Activated gamma-delta T cell treated with Interleukin-2 at 50 U/mL for 16 hours (primary cell): Measurements from ENCODE around the gene INF2.

ENCODE experiments used
- DNase-seq: peaks from one replicate; pipeline ENCODE4 v3.0.0-alpha.2; 2020

Gene INF2

DNA sequence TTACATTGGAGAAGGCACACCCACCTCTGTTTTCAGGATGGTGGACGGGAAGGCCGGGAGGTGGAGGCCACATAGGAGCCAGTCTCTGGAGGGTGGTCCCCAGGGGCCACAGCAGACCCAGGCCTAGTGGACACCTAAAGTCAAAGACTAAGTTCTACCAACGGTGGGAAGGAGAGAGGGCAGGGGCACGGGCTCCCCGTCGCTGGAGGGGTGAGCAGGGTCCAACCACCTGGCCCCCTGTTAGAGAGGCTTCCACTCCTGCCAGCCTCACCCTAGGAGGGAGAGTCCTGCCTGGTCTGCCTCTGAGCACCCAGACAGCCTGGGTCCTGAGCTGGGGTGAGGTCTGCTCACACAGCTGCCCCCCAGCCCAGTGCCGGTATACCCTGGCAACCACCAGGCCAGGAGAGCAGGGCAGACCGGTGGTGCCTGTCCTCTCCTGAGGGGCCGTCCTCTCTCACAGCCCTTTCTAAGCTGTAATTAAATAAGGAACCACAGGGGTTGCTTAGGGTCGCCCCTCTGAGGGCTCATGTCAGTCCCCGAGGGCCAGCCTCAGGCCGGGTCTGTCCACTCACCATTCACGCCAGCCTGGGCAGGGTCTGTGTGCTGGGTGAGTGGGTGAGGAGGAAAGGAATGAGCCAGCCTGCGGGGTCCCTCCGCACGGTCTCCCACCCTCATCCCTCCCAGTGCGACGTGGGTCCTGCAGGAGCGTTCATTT, 2.3 kb downstream of the INF2 start:
- no peak for DNase-seq

DNA sequence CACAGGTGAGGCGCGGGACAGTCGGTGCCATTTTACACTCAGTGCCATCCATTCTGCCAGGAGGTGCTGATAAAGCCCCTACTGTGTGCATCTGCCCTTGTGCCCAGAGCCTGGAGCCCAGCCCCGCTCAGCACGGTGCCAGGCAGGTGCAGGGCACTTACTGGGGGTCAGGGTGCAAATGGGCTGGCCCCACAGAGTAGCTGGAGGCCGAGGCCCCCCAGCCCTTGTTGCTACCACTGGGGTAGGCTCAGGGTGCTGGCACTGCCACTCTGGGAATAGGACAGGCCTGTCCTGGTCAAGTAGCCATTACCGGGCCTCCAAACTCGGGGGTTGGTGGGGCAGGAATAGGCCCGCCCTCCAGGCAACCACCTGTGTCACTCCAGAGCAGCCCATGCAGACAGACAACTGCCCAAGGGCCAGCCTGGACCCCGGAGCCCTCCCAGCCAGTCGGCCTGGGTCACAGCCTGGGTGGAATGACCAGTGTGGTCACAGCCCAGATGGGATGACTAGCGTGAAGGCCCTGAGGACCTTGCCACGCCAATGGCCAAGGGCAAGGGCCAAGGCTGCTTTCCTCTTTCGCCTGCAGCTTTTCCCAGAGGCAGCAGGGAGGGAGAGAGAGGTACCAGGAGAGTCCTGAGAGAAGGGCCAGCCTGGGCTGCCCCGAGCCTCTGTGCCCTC, 3.0 kb downstream of the INF2 start:
- no peak for DNase-seq

DNA sequence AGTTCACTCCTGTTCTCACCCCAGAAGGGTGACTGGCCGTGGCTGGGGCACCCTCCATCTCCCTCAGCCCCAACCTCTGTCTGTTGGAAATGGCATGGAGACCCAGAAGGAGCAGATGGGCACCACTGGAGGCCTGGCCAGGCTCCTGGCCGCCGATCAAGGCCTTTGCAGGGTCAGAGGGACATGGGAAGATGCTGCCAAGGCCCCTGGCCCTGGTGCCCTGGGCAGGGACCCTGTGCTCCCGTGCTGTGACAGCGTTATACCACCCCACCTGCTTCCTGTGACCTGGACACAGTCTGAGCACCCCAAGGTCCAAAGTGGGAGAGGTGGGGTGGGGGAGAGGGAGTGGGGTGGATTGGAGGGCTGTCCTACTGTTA, 3.5 kb downstream of the INF2 start:
- DNase-seq: no peak

DNA sequence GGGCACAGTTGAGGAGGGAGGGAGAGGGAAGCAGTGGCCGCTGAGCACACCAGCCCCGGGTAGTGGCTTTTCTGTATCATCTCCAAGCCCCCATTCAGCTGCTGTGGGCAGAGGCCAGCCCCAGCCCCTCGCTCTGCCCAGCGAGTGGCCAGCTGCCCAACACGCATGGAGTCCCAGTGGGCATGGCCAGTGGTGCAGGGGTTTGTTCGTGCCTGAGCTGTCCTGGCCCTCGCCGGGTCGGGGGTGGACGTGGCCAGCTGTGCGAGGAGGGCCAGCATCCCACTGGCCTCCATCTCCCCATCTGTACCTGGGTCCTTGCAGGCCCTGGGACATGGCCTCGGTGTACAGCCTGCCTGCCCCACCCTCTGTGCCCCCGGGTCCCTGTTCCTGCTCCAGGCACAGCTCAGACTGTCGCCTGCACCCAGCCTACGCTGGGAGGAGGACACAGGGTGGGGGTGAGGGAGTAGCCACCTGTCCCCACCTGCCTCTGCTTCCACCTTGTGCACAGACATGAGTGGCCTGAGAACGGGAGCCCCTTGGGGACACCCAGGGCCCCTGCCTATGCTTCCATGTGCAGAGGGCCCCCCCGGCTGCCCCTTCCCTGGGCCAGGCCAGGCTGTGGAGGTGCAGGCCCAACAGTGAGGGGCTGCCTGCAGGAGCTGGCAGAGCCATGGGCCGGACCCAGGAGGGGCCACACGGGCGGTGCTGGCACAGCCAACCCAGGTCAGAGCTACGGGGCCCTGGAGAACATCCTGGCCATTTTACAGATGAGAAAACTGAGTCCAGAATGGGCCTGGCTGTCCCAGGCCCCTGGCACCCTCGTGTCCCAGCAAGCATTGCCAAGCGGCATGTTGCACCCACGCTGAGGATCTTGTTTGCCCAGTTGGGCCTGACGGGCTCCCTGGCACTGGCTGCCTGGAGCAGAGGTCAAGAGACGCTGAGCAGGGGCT, 4.3 kb downstream of the INF2 start:
- DNase-seq: no peak

DNA sequence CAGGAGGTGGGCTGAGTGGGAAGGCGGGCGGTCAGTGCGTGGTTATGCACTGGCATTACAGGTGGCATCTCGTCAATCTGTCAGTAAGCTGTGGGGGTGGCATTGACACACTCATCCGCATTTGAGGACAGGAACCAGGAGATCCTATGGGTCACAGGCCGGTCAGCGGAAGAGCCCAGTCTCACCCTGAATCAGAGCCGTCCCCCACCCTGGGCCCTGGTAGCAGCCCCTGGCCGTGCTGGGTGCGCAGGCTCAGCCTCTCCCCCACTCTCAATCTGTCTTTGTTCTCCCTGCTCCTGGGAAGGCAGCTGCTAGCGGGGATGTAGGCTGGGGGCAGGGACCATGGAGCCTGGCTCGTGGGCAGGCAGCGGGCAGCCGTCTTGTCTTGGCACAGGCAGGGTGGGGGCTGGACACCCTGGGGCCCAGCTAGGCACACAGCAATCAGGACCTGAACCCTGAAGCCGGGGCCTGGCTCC, 5.1 kb downstream of the INF2 start:
- no peak for DNase-seq

DNA sequence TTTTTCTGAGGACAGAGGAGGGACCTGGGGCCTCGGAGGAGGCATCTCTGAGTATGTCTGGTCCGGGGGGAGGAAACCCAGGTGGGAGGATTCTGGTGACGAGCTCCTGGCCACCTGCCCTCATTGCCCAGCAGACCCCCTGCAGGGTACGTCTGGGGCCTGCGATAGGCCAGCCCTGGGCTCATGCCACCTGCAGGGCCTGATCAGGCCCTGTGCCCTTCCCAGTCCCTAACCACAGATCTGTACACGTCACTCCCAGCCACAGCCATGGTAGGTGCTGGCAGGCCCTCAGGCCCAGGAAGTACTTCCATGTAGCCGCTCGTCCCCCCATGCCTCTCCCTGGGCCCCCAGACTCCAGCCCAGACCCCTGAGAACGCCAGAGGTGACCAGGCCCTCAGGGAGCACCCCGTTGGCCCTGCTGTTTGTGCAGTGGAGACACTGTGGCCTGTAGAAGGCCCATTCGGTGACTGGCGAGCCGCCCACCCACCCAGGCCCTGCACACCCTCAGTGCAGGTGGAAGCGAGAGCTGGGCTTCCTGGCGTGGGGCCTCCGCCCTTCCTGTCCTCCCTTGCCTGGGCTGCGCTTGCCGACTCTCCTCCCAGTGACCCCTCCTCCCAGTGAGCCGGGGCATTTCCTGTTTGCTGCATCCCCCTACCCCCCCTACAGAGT, 5.7 kb downstream of the INF2 start:
- DNase-seq: peak; percentile 66

DNA sequence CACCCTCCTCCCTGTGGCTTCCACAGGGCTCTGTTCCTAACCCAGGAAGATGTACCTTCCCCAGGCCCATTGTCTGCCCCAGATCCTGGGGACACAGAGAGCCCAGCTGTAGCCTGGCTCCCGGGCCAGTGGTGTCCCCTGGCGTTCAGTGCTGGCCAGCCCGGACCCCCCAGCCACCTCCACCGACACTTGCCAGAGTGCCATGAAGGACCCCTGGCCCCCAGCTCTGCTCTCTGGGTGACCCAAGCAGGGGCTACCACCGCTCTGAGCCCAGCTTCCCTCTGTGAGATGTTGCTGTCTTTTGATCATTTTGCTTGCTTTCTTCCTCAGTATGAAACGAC, 6.2 kb downstream of the INF2 start:
- no peak for DNase-seq

DNA sequence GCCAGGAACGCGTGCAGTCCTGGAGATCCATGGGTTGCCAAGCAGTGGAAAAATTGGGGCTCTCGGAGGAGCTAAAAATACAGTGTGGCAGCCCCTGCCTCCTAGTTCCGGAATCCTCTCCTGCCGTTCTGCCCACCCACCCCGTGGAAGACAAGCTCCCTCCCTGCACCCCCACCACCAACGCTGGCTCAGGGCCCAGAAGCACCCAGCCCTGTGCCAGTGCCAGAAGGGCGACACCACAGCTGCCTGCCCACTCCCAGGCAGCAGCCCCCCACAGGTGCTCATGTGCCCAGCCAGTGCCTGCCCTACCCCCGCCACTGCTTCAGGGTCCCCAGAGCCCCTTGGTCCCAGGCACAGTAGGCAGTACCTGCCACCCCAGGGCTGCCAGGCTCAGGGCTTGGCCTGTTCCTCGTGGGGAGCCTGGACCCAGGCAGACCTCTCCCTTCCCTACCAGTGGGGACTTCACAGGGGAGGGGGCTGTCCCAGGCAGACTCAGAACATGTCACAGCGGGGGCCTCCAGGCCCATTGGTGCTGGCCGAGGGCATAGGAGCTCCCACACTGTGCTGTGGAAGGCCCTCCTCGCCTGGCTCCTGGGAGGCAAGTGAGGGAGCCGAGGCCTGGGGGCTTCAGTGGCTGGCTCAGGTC, 7.4 kb downstream of the INF2 start:
- DNase-seq: no peak

DNA sequence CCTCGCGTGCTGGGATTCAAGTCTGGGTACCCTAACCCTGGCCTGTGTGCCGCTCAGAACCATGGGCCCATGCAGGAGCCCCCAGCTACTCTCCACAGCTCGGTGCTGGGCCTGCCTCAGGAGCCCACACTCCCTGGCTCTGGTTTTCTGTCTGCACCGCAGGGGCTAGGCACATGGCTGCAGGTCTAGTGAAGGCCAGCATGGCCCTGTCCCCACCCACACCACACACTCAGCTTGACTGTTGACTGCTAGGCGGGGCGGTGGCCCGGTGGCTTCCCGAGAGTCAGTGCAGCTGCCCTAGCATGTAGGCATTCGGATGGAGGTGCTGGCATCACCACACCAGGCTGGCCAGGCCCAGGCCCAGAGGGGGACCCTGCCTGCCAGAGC, 7.9 kb downstream of the INF2 start:
- DNase-seq: no peak

DNA sequence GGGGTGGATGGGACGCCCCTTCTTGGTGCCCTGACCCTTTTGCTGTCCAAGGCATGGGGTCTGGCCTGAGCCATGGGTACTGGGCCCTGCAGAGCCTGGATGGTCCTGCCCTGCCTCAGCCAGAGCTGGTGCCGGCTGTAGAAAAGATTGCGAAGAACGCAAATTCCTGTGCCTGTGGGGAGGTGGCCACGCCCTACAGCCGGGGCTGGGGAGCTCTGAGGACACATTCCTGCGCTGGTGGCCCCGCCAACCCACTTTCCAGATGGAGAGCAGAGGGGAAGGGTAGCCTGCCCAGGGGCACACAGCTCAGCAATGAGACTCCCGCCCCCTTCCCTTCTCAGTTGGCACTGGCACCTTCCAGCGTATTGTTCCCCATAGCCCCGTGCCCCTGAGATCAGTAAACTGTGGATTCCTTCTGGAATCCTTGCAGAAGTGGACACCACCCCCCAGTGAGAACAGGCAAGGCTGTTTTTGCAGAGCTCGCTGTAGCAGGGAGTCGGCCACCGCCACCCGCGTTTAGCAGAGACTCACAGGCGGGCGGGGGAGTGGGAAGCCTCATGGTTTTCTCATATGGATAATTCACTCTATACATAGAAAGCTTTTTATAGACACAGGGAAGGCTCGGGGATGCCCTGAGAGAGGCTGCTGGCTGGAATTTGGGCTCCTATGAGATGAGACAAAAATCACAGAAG, 8.6 kb downstream of the INF2 start:
- no peak for DNase-seq

DNA sequence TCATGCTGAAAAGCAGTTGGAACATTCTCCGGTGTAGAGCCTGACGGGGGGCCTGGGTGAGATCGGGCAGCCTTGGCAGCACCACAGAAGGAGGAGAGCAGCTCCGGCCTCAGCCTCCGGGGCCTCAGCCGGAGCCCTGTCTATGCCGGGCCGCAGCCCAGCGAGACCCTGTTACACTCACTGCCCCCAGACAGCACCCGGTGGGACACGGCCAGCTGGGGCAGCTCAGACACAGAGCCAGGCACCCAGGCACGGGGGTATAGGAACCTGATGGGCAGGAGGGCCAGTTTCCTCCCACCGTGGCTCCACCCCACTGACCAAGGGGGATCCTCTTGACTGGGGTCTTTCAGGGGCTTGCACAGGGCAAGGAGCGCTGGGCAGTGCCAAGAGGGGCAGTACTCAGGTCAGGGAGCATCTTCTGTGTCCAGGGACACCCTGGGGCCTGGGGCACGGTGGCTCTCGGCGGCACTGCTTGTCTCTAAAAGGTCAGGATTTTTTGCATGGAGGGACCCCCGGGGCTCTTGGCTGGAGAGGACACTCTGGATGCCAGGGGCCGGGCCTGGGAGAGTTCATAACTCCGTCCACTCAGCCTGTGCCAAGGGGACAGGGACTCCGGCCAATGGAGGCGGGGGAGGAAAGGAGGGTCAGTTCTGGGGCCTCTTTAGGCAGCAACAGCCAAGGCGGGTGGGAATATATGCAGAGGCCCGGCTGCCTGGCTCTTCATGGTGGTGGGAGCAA, 9.4 kb downstream of the INF2 start:
- no peak for DNase-seq

DNA sequence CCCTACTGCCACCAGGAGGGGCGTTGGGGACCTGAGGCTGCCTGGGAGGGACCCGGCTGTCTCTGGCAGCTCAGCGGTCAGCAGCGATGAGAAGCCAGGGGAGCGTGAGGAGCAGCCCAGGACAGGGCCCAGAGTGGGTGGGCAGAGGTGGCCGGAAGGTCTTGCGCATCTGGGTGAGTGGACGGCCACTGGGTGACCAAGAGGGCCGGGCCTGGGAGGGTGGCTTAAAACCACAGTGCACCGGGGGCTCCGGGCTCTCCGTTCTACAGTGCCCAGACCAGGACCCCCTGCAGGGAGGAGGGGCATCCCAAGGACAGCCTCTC, 10.0 kb downstream of the INF2 start:
- DNase-seq: no peak

DNA sequence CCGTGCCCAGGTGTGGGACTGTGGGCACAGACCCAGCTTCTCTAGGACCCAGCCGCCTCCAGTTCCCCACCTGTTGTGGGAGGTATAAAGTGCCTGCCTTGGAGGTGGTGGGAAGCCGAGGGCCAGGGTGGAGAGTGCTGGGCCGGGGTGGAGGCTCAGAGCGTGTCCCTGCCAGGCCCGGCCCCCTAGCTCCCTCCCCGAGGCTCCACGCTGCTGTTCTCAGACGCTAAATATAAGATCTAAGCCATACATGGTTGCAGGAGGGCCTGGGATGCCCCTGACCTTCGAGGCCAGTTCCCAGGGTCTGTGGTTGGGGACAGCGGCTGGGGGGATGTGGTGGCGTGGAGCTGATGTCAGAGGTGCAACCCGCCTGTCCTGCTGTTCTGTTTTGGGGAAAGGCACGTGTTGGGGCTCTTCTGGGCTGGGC, 10.8 kb downstream of the INF2 start:
- no peak for DNase-seq

DNA sequence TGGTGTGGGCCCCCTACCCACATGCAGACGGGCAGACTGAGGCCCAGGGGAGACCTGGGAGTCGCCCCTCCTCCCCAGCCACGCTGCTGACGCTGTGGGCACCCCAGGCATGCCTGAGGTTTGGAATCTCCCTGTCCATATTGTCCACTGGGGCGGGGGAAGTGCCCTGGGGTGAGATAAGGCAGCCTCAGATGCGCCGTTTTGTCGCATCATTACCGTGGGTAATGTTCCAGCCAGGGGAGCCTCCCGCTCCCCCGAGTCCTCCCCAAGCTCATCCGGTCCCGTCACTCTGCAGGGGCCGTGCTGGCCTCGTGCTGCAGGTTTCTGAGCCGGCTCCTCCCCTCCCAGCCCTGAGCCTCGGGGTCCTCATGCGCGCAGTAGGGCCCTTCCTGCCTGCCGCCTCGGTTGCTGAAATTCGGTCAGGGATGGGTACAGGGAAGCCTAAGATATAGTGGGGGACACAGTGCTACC, 11.4 kb downstream of the INF2 start:
- no peak for DNase-seq

DNA sequence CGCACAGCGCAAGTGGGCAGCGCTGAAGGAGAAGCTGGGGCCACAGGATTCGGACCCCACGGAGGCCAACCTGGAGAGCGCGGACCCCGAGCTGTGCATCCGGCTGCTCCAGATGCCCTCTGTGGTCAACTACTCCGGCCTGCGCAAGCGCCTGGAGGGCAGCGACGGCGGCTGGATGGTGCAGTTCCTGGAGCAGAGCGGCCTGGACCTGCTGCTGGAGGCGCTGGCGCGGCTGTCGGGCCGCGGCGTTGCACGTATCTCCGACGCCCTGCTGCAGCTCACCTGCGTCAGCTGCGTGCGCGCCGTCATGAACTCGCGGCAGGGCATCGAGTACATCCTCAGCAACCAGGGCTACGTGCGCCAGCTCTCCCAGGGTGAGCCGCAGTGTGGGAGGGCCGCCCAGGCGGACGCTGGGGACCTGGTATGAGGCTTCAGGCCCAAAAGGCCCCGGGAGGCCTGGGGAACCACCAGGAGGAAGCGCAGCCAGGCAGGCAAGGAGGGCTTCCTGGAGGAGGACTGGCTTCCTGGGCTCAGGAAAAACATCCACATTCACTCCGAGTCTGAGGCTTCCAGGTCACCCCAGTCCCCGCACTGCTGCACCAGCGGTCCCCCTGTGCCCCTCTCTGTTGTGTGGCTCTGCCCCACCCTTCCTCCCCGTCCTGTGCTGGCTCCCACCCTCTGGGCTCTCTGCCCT, 12.1 kb downstream of the INF2 start:
- DNase-seq: no peak

DNA sequence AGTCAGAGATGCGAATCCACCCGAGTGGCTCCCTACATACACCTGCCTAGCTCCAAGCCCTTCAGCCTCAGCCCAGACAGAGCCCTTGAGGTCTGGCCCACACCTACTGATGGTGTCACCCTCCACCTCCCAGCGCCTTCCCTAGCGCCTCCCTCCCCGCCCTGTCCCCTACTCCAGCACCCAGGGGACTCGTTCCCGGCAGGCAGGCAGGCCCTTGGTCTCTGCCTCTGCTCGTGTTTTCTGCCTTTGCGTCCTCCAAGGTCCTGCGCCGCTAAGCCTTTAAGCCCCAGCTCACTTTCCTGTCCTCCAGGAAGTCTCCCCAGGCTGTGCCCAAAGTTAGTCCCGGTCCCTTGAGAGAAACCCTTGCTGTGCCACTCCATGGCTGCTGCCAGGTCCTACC, 12.7 kb downstream of the INF2 start:
- no peak for DNase-seq

DNA sequence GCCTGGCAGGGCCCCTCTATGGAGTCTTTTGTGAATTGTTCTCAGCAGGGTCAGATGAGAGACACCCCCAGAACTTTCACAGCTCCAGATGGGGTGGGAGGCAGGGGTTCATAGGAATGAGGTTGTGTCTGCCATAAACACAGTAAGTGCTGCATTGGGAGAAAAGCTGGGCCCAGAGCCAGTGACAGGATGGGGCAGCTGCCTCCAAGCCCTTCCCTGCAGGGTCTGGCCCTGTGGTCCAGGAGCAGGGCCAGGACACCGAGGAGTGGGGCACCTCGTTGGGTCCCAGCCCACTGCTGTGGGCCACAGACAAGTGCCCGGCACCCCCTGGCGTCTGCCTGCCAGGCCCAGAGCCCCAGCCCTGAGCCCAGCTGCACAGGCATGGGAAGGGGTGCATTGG, 13.3 kb downstream of the INF2 start:
- DNase-seq: no peak

DNA sequence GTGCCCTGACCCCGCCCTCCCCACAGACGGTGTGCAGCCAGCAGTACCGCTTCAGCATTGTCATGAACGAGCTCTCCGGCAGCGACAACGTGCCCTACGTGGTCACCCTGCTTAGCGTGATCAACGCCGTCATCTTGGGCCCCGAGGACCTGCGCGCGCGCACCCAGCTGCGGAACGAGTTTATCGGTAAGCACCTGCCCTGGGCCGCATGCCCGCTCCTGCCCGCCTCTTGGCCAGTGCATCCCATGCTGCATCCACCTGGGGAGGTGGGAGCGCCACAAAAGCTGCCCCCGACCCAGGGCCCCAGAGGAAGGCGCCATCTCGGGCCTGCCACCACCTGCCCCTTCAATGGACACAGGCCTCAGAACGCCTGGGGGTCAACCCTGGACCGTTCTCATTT, 13.9 kb downstream of the INF2 start:
- no peak for DNase-seq

DNA sequence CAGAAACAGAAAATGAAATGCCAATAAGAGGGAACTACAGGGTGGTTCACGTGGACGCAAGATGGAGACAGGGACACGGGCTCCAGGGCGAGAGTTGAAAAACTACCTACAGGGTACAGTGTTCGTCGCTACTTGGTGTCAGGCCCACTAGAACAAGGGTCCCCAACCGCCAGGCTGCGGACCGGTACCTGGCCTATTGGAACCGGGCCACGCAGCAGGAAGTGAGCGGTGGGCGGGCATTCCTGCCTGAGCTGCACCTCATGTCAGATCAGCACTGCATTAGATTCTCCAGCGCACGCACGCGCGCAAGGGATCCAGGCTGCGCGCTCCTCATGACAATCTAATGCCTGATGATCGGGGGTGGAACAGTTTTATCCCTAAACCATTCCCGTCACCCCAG, 14.8 kb downstream of the INF2 start:
- no peak for DNase-seq

DNA sequence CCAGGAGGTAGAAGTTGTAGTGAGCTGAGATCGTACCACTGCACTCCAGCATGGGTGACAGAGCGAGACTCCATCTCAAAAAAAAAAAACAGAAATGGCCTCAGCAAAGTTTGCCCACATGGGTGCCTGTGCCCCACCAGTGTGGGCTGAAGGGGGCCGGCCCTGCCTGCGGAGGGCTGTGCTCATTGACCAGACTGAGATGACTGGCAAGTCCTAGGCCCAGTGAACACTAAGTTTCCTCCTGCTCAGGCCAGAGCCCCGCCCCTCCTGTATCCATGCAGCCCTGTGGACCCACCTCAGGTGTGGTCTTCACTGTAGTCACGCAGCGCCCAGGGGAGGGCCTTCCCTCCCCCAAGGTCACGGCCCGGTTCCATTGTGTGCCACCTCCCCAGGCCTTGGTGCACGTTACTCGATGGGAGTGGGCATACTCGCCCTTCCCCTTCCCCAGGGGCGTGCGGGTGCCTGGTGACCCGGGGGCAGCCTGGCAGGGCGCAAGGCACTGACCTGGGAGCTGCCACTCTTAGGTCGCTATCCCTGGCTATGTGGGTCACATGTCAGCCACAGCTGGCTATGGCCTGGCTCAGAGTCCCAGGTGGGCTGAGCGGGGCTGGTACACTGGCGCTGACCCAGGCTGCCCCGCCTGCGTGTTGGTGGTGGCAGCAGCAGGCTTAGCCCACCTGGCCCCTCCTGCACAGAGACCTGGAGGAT, 16.1 kb downstream of the INF2 start:
- DNase-seq: no peak
